NCI-H526 treated with DMSO at 0.1 percent for 48 hours (cell line): ENCODE measurements around the gene YKT6.
"Not testable (repeated sequence)": the region's sequence is repeated elsewhere in the genome, so short reads cannot be mapped to it uniquely, and the experiment has no call there.

Source experiments
- DNase-seq: peaks from one replicate; lab custom pipeline; 2025; lab: John Stamatoyannopoulos, UW

The YKT6 gene

GRCh38 chr7:44193011-44193802 lies 7.6 kb upstream of the YKT6 start:
- DNase-seq: no peak

- DNase-seq: no peak
Observed at GRCh38 chr7:44194069-44194468, 6.7 kb upstream of the YKT6 start.

- no peak for DNase-seq
Observed at GRCh38 chr7:44194562-44195145, 6.1 kb upstream of the YKT6 start.

- no peak for DNase-seq
Observed at GRCh38 chr7:44195889-44196288, 4.9 kb upstream of the YKT6 start.

- DNase-seq: peak; percentile 3
Observed at GRCh38 chr7:44196450-44196872, 4.3 kb upstream of the YKT6 start.

GRCh38 chr7:44197474-44197873 lies 3.3 kb upstream of the YKT6 start:
- no peak for DNase-seq

GRCh38 chr7:44200163-44200562 lies 615 bp upstream of the YKT6 start:
- DNase-seq: not testable (repeated sequence)

GRCh38 chr7:44201813-44202212 lies 1.0 kb downstream of the YKT6 start:
- DNase-seq: no peak

GRCh38 chr7:44206008-44206407 lies 5.2 kb downstream of the YKT6 start:
- DNase-seq: no peak

GRCh38 chr7:44208085-44208484 lies 7.3 kb downstream of the YKT6 start:
- no peak for DNase-seq

- DNase-seq: no peak
Observed at GRCh38 chr7:44210107-44210506, 9.3 kb downstream of the YKT6 start.

GRCh38 chr7:44211126-44211675 lies 10.4 kb downstream of the YKT6 start:
- DNase-seq: no peak

- DNase-seq: no peak
Observed at GRCh38 chr7:44212018-44212417, 11.2 kb downstream of the YKT6 start.

GRCh38 chr7:44212581-44213184 lies 11.9 kb downstream of the YKT6 start:
- no peak for DNase-seq

- no peak for DNase-seq
Observed at GRCh38 chr7:44213206-44213876, 12.6 kb downstream of the YKT6 start.

GRCh38 chr7:44213877-44214388 lies 13.2 kb downstream of the YKT6 start:
- DNase-seq: no peak

- DNase-seq: no peak
Observed at GRCh38 chr7:44215531-44215930, 14.8 kb downstream of the YKT6 start.

GRCh38 chr7:44216019-44216418 lies 15.2 kb downstream of the YKT6 start:
- DNase-seq: no peak

GRCh38 chr7:44216521-44217222 lies 15.9 kb downstream of the YKT6 start:
- no peak for DNase-seq

GRCh38 chr7:44217223-44217714 lies 16.5 kb downstream of the YKT6 start:
- DNase-seq: no peak

GRCh38 chr7:44217852-44218402 lies 17.1 kb downstream of the YKT6 start:
- no peak for DNase-seq
